ENCODE results near the gene CALB2. TPM values are rescaled to one million over a fixed set of nuclear protein-coding genes. Genes with fewer than 3 reads are reported as not detected.

CALB2 gene
- total RNA-seq, 1 donor from 2014 or later, result 0.64 TPM

GRCh38 chr16:71339236-71340171 is 19.0 kb upstream of the CALB2 start:
- H3K4me1 ChIP-seq, result no peaks in the 10 kb centered on the region
- H3K27ac ChIP-seq, result no peak overlapping the region
- no peaks in the 10 kb centered on the region for H3K9me3 ChIP-seq
- H3K36me3 ChIP-seq, result no peaks in the 10 kb centered on the region
- DNase-seq (ENCODE audit: low spot score in 2 of 2), result no peak
- no peak for TF ChIP-seq CTCF (IDR thresholded peaks at IDR 0.05)
- H3K27me3 ChIP-seq, result no peaks in the 10 kb centered on the region
- intact Hi-C loops (cut with DNase I), result no loop called here
- H3K4me3 ChIP-seq, result no peak overlapping the region

GRCh38 chr16:71340406-71340805 is 18.1 kb upstream of the CALB2 start:
- H3K4me3 ChIP-seq, result no peak overlapping the region
- TF ChIP-seq CTCF (IDR thresholded peaks at IDR 0.05), result no peak
- H3K9me3 ChIP-seq, result no peaks in the 10 kb centered on the region
- no peaks in the 10 kb centered on the region for H3K4me1 ChIP-seq
- H3K36me3 ChIP-seq, result no peaks in the 10 kb centered on the region
- intact Hi-C loops (cut with DNase I), result no loop called here
- no peak for DNase-seq (ENCODE audit: low spot score in 2 of 2)
- no peak overlapping the region for H3K27ac ChIP-seq
- no peaks in the 10 kb centered on the region for H3K27me3 ChIP-seq

GRCh38 chr16:71341881-71342280 is 16.6 kb upstream of the CALB2 start:
- intact Hi-C loops (cut with DNase I), result no loop called here
- Histone ChIP-seq H3K9me3 (no peaks in the 10 kb centered on the region), H3K4me1 (no peaks in the 10 kb centered on the region), H3K4me3 (no peak overlapping the region), H3K27me3 (no peaks in the 10 kb centered on the region), H3K27ac (no peak overlapping the region), H3K36me3 (no peaks in the 10 kb centered on the region)
- no peak for TF ChIP-seq CTCF (IDR thresholded peaks at IDR 0.05)
- DNase-seq (ENCODE audit: low spot score in 2 of 2), result no peak

GRCh38 chr16:71343078-71343477 is 15.4 kb upstream of the CALB2 start:
- Histone ChIP-seq H3K27ac (no peak overlapping the region), H3K4me1 (no peaks in the 10 kb centered on the region), H3K27me3 (no peaks in the 10 kb centered on the region), H3K9me3 (no peaks in the 10 kb centered on the region), H3K36me3 (no peaks in the 10 kb centered on the region), H3K4me3 (no peak overlapping the region)
- no peak for TF ChIP-seq CTCF (IDR thresholded peaks at IDR 0.05)
- no peak for DNase-seq (ENCODE audit: low spot score in 2 of 2)
- intact Hi-C loops (cut with DNase I), result no loop called here

- Histone ChIP-seq H3K9me3 (no peaks in the 10 kb centered on the region), H3K27me3 (no peaks in the 10 kb centered on the region), H3K4me1 (no peaks in the 10 kb centered on the region), H3K4me3 (no peak overlapping the region), H3K27ac (no peak overlapping the region), H3K36me3 (no peaks in the 10 kb centered on the region)
- no peak for TF ChIP-seq CTCF (IDR thresholded peaks at IDR 0.05)
- no peak for DNase-seq (ENCODE audit: low spot score in 2 of 2)
- intact Hi-C loops (cut with DNase I), result no loop called here
Observed at GRCh38 chr16:71344315-71344905, 14.1 kb upstream of the CALB2 start.

Data from ascending aorta (tissue), 2 donors.